HCT116 (cell line): Measurements from ENCODE around the gene SLC7A8. TPM values are rescaled to one million over a fixed set of nuclear protein-coding genes. Genes with fewer than 3 reads are reported as not detected.

Source experiments
- ATAC-seq: fragments of 200-7000 bp; cut with Tn5 transposase; 2 replicates; pipeline ENCODE4 v1.9.1; 2020; ENCODE audit warnings: mild to moderate bottlenecking, moderate library complexity
- BruUV-seq: library from RNA; stranded (reverse); fragments of 400-500 nt; replicated peaks from 2 replicates; lab custom pipeline; 2021; lab: Mats Ljungman, UMichigan
- CTCF ChIA-PET: fragments of 300-600 bp; sonication (Branson Sonifier 250); formaldehyde crosslinking; loops from one replicate; lab custom pipeline; 2021; ENCODE audit warnings: antibody characterized with exemption; lab: Charles Lee
- POLR2A ChIA-PET: fragments of 300-600, 350-600 bp; sonication (Branson Sonifier 250); formaldehyde crosslinking; loops from one replicate; lab custom pipeline; 2021; ENCODE audit warnings: antibody characterized with exemption; lab: Charles Lee
- RAD21 ChIA-PET, 2 experiments: fragments of 300-600 bp; sonication (Branson Sonifier 250); formaldehyde crosslinking; loops; one replicate each; lab custom pipeline; 2023; ENCODE audit warnings: low total read pairs in 2 of 2; ENCODE audit not compliant: uncharacterized antibody in 2 of 2, unreplicated experiment in 2 of 2, low non-redundant PET in 1 of 2; lab: Charles Lee
- DNase-seq: peaks from one replicate; pipeline ENCODE4 v3.0.0-alpha.2; 2010; ENCODE audit warnings: low read depth, low spot score
- H2AFZ ChIP-seq: fragments of 200-600 bp; shearing (Covaris generic), sonication (generic); 2 replicates; pipeline ENCODE4 v1.6.1; 2017; ENCODE audit warnings: low read depth, mixed run types, mixed read lengths, antibody characterized with exemption, low read length; ENCODE audit not compliant: poor library complexity, severe bottlenecking
- H3K27ac ChIP-seq: 2 replicates; pipeline ENCODE4 v1.5.1; 2012; ENCODE audit warnings: low read depth, low read length
- H3K27me3 ChIP-seq: fragments of 200-600 bp; sonication (generic); 2 replicates; pipeline ENCODE4 v1.6.1; 2016; ENCODE audit warnings: mixed run types, low read length, mixed read lengths; ENCODE audit not compliant: insufficient read depth
- H3K36me3 ChIP-seq, 2 experiments: fragments of 200-500 bp in 1 of 2; fragments of 200-600 bp in 1 of 2; sonication (Bioruptor generic) in 1 of 2; sonication (generic) in 1 of 2; 2 replicates each; pipeline versions ENCODE4 v1.5.1 to v1.6.1; 2014 to 2016; ENCODE audit warnings: low read length in 2 of 2, inconsistent platforms in 1 of 2, mixed read lengths in 1 of 2, mixed run types in 1 of 2; ENCODE audit not compliant: insufficient read depth in 2 of 2, control insufficient read depth in 1 of 2
- H3K4me1 ChIP-seq, 2 experiments: fragments of 200-600 bp in 1 of 2; sonication (generic) in 1 of 2; 2 replicates each; pipeline versions ENCODE4 v1.5.1 to v1.6.1; 2012 to 2017; ENCODE audit warnings: low read length in 2 of 2, inconsistent platforms in 1 of 2, mild to moderate bottlenecking in 1 of 2, mixed read lengths in 1 of 2, mixed run types in 1 of 2, moderate library complexity in 1 of 2; ENCODE audit not compliant: insufficient read depth in 2 of 2, control insufficient read depth in 1 of 2
- H3K4me2 ChIP-seq: fragments of 200-600 bp; sonication (generic); 2 replicates; pipeline ENCODE4 v1.6.1; 2017; ENCODE audit warnings: mixed run types, low read length, mixed read lengths
- H3K4me3 ChIP-seq, 2 experiments: fragments of 200-600 bp in 1 of 2; sonication (generic) in 1 of 2; replicated peaks in 1 of 2; 2 replicates each; pipeline ENCODE4 v1.5.1; 2011 to 2016; ENCODE audit warnings: low read length in 2 of 2, control low read depth in 1 of 2, low read depth in 1 of 2, mild to moderate bottlenecking in 1 of 2, mixed read lengths in 1 of 2, mixed run types in 1 of 2
- H3K79me2 ChIP-seq: fragments of 200-600 bp; sonication (generic); 2 replicates; pipeline ENCODE4 v1.6.1; 2017; ENCODE audit warnings: mild to moderate bottlenecking, mixed run types, low read length, moderate library complexity, mixed read lengths; ENCODE audit not compliant: insufficient read depth
- H3K9ac ChIP-seq: fragments of 200-600 bp; sonication (generic); 2 replicates; pipeline ENCODE4 v1.6.1; 2016; ENCODE audit warnings: low read length, mixed read lengths
- H3K9me2 ChIP-seq: fragments of 200-600 bp; sonication (generic), shearing (Covaris generic); 2 replicates; pipeline ENCODE4 v1.6.1; 2017; ENCODE audit warnings: mixed run types, mild to moderate bottlenecking, moderate library complexity; ENCODE audit not compliant: insufficient read depth
- H3K9me3 ChIP-seq, 2 experiments: fragments of 200-500 bp in 1 of 2; fragments of 200-600 bp in 1 of 2; sonication (Bioruptor generic) in 1 of 2; sonication (generic) in 1 of 2; 2 replicates each; pipeline ENCODE4 v1.6.1; 2014 to 2017; ENCODE audit warnings: low read length in 2 of 2, mixed read lengths in 2 of 2, inconsistent platforms in 1 of 2, low read depth in 1 of 2, mild to moderate bottlenecking in 1 of 2, mixed run types in 1 of 2, moderate library complexity in 1 of 2; ENCODE audit not compliant: control insufficient read depth in 1 of 2, insufficient read depth in 1 of 2
- H4K20me1 ChIP-seq: fragments of 200-600 bp; sonication (generic), shearing (Covaris generic); 2 replicates; pipeline ENCODE4 v1.6.1; 2017; ENCODE audit warnings: mixed run types, mild to moderate bottlenecking, moderate library complexity; ENCODE audit not compliant: insufficient read depth
- CBX3 ChIP-seq: IDR thresholded peaks from 2 replicates; pipeline ENCODE4 v1.6.1; 2012; ENCODE audit warnings: low read depth
- CTCF ChIP-seq, 3 experiments: fragments of 200-600 bp in 1 of 3; sonication (generic) in 1 of 3; IDR thresholded peaks in 2 of 3; conservative IDR thresholded peaks in 1 of 3; 2 replicates each; pipeline ENCODE4 v1.5.1; 2012 to 2017; ENCODE audit warnings: low read depth in 2 of 3, low read length in 2 of 3, antibody characterized with exemption in 1 of 3, borderline replicate concordance in 1 of 3, control low read depth in 1 of 3, mild to moderate bottlenecking in 1 of 3, mixed read lengths in 1 of 3, mixed run types in 1 of 3, moderate library complexity in 1 of 3; ENCODE audit not compliant: insufficient read depth in 1 of 3
- EGR1 ChIP-seq: IDR thresholded peaks from 2 replicates; pipeline ENCODE4 v1.6.1; 2012; ENCODE audit warnings: low read depth
- ELF1 ChIP-seq: IDR thresholded peaks from 2 replicates; pipeline ENCODE4 v1.6.1; 2012; ENCODE audit warnings: low read depth, borderline replicate concordance
- EZH2 ChIP-seq: fragments of 200-600 bp; sonication (generic); IDR thresholded peaks from 2 replicates; pipeline ENCODE4 v1.6.1; 2017; ENCODE audit warnings: antibody characterized with exemption, mixed run types
- FOSL1 ChIP-seq: IDR thresholded peaks from 2 replicates; pipeline ENCODE4 v1.6.1; 2012; ENCODE audit warnings: low read depth
- JUND ChIP-seq: IDR thresholded peaks from 2 replicates; pipeline ENCODE4 v1.6.1; 2012
- POLR2A ChIP-seq: IDR thresholded peaks from 2 replicates; pipeline ENCODE4 v1.7.0; 2011; ENCODE audit warnings: borderline replicate concordance; ENCODE audit not compliant: insufficient read depth, insufficient read length; ENCODE audit errors: extremely low read depth
- RAD21 ChIP-seq: IDR thresholded peaks from 2 replicates; pipeline ENCODE4 v1.6.1; 2012; ENCODE audit warnings: low read depth, mild to moderate bottlenecking
- SIN3A ChIP-seq: IDR thresholded peaks from 2 replicates; pipeline ENCODE4 v1.6.1; 2012; ENCODE audit warnings: low read depth
- SP1 ChIP-seq: IDR thresholded peaks from 2 replicates; pipeline ENCODE4 v1.6.1; 2012; ENCODE audit warnings: low read depth
- SRF ChIP-seq: IDR thresholded peaks from 2 replicates; pipeline ENCODE4 v1.6.1; 2012; ENCODE audit warnings: low read depth
- TCF7L2 ChIP-seq: IDR thresholded peaks from 2 replicates; pipeline ENCODE4 v1.7.0; 2011; ENCODE audit warnings: borderline replicate concordance, inconsistent platforms; ENCODE audit not compliant: insufficient read depth, insufficient read length; ENCODE audit errors: extremely low read depth
- ZFX ChIP-seq: fragments of 450-650 bp; IDR thresholded peaks from 2 replicates; pipeline ENCODE4 v1.6.1; 2017
- ZNF274 ChIP-seq: fragments of 200-500 bp; sonication (Bioruptor generic); IDR thresholded peaks from 2 replicates; pipeline ENCODE4 v1.6.1; 2014; ENCODE audit warnings: mild to moderate bottlenecking, low read depth, low read length, inconsistent platforms
- intact Hi-C: fragments of 100-400 bp; cut with micrococcal nuclease; formaldehyde crosslinking; loops from 2 replicates; pipeline ENCODE4 v1.10.0; 2022
- total RNA-seq: library from RNA; stranded (reverse); gene quantifications from one replicate; pipeline ENCODE4 v1.2.1, GENCODE V29; 2021; ENCODE audit not compliant: unreplicated experiment
- TF ChIP-seq, protein P1 (sequence below): IDR thresholded peaks from 2 replicates; pipeline ENCODE4 v1.6.1; 2012
- TF ChIP-seq, protein P2 (sequence below): IDR thresholded peaks from 2 replicates; pipeline ENCODE4 v1.6.1; 2012
- TF ChIP-seq, protein P3 (sequence below): IDR thresholded peaks from 2 replicates; pipeline ENCODE4 v1.6.1; 2011; ENCODE audit warnings: mild to moderate bottlenecking, low read length, moderate library complexity; ENCODE audit not compliant: insufficient replicate concordance; ENCODE audit errors: extremely low read depth

SLC7A8 gene
- total RNA-seq, 1 experiment from 2014 or later, result 5.3 TPM

DNA sequence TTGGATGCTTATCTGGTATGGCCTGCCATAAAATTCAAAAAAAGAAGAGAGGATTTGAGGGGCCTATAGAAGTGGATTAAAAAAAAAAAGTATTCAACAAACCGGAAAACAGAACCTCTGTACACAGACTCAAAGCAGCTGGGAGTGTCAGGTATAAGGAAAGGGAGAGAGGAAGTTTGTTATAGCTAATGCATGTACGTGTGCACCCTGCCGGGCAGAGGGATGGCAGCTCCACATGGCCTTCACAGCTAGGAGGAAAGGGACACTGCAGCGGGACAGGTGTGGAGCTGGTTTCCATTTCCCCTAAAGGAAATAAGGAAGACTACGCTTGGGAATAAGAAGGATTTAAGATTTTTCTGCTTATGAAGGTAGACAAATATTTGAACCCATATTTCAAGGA, 21.5 kb downstream of the SLC7A8 start:
- H3K9me2 ChIP-seq, result no peaks in the 10 kb centered on the region
- no peaks in the 10 kb centered on the region for H3K36me3 ChIP-seq
- no peak overlapping the region for H3K4me2 ChIP-seq
- POLR2A ChIA-PET, result no interaction called here
- no peaks in the 10 kb centered on the region for H3K4me1 ChIP-seq
- H3K27me3 ChIP-seq, result peaks cover 4% of the 10 kb centered on the region; the same call in 1 of the 2 replicates
- H3K9me3 ChIP-seq, result no peaks in the 10 kb centered on the region
- no peak overlapping the region for H3K9ac ChIP-seq
- H3K4me3 ChIP-seq, result no peak overlapping the region
- no peaks in the 10 kb centered on the region for H4K20me1 ChIP-seq
- H3K79me2 ChIP-seq, result no peaks in the 10 kb centered on the region
- no peak for ATAC-seq
- RAD21 ChIA-PET, result no interaction called here
- TF ChIP-seq CBX3 (no peak), JUND (no peak), ELF1 (no peak), ZNF274 (no peak), RAD21 (no peak), EZH2 (no peak), ZFX (no peak), FOSL1 (no peak)
- TF ChIP-seq, protein P1, sequence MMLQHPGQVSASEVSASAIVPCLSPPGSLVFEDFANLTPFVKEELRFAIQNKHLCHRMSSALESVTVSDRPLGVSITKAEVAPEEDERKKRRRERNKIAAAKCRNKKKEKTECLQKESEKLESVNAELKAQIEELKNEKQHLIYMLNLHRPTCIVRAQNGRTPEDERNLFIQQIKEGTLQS, result no peak
- CTCF ChIA-PET, result no interaction called here
- no peak for DNase-seq
- no peak overlapping the region for H3K27ac ChIP-seq
- no TSS peak for BruUV-seq
- no peak overlapping the region for H2AFZ ChIP-seq
- intact Hi-C loops, result no loop called here

DNA sequence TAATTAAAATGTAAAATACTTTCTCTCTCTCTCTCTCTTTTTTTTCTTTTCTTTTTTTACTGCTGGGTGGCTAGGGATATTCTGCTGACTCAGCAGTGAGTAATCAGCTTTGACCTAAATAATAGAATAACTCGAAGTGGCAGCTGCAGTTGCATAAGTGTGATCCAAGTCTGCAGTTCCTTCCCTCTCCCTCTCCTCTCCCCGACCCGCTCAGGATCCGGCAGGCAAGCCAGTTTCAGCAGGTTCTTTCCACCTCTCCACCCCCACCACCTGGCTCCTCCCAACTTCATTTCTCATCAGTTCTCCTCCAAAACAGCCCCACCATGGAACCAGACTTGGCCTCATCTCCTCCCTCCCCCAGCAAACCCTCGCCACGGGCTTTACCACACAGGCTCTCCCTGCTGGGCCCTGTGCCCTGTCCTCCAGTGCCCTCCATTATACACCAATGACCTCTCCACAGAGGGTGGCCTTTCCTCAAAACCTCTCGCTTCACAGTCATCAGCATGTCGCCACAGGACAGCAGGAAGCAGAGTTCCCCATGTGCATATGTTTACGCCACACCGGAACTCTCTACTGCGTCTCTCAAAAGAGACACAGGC, 22.4 kb downstream of the SLC7A8 start:
- DNase-seq (no peak), ATAC-seq (no peak)
- intact Hi-C loops, result no loop called here
- no TSS peak for BruUV-seq
- H3K4me1 ChIP-seq, result no peaks in the 10 kb centered on the region
- no peaks in the 10 kb centered on the region for H3K79me2 ChIP-seq
- H3K9me2 ChIP-seq, result no peaks in the 10 kb centered on the region
- H4K20me1 ChIP-seq, result no peaks in the 10 kb centered on the region
- no peak overlapping the region for H2AFZ ChIP-seq
- no peak overlapping the region for H3K4me2 ChIP-seq
- no peak overlapping the region for H3K9ac ChIP-seq
- H3K9me3 ChIP-seq, result no peaks in the 10 kb centered on the region
- peaks cover 4% of the 10 kb centered on the region; the same call in 1 of the 2 replicates for H3K27me3 ChIP-seq
- ChIA-PET RAD21 (no interaction called here), POLR2A (no interaction called here), CTCF (no interaction called here)
- no peak overlapping the region for H3K4me3 ChIP-seq
- H3K36me3 ChIP-seq, result no peaks in the 10 kb centered on the region
- no peak overlapping the region for H3K27ac ChIP-seq
- TF ChIP-seq RAD21 (no peak), SP1 (no peak), SIN3A (no peak), CTCF (IDR thresholded peaks at IDR 0.05 in 2 of 3, conservative IDR thresholded peaks at IDR 0.05 in 1 of 3; ENCODE audit: borderline replicate concordance in 1 of 3, insufficient read depth in 1 of 3, low read depth in 2 of 3, low read length in 2 of 3) (no peak), EGR1 (no peak), TCF7L2 (no peak), ZNF274 (no peak), POLR2A (no peak), SRF (no peak)
- TF ChIP-seq, protein P1, result no peak
- TF ChIP-seq, protein P2, sequence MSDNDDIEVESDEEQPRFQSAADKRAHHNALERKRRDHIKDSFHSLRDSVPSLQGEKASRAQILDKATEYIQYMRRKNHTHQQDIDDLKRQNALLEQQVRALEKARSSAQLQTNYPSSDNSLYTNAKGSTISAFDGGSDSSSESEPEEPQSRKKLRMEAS, result no peak
- TF ChIP-seq, protein P3, sequence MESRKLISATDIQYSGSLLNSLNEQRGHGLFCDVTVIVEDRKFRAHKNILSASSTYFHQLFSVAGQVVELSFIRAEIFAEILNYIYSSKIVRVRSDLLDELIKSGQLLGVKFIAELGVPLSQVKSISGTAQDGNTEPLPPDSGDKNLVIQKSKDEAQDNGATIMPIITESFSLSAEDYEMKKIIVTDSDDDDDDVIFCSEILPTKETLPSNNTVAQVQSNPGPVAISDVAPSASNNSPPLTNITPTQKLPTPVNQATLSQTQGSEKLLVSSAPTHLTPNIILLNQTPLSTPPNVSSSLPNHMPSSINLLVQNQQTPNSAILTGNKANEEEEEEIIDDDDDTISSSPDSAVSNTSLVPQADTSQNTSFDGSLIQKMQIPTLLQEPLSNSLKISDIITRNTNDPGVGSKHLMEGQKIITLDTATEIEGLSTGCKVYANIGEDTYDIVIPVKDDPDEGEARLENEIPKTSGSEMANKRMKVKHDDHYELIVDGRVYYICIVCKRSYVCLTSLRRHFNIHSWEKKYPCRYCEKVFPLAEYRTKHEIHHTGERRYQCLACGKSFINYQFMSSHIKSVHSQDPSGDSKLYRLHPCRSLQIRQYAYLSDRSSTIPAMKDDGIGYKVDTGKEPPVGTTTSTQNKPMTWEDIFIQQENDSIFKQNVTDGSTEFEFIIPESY, result no peak
